ENCODE results near the gene NCAPG2.
"Not testable (repeated sequence)": the region's sequence is repeated elsewhere in the genome, so short reads cannot be mapped to it uniquely, and the experiment has no call there.

The NCAPG2 gene

GRCh38 chr7:158702196-158702595 lies 2.4 kb downstream of the NCAPG2 start:
- Histone ChIP-seq H3K4me1 (ENCODE audit: insufficient read depth, low read length) (peaks cover 31% of the 10 kb centered on the region; the same call in 1 of the 2 replicates), H3K9ac (ENCODE audit: low read depth, low read length) (peak overlapping the region; percentile 96; the same call in 1 of the 2 replicates), H3K27me3 (ENCODE audit: insufficient read depth, low read length) (no peaks in the 10 kb centered on the region), H3K36me3 (ENCODE audit: insufficient read depth, low read depth, low read length) (peaks cover 43% of the 10 kb centered on the region), H3K4me3 (ENCODE audit: low read length) (peak overlapping the region; percentile 89), H3K27ac (ENCODE audit: low read length) (peak overlapping the region; percentile 12), H3K9me3 (ENCODE audit: insufficient read depth, low read depth, low read length) (no peaks in the 10 kb centered on the region)

GRCh38 chr7:158700008-158700407 lies 4.6 kb downstream of the NCAPG2 start:
- Histone ChIP-seq H3K9ac (ENCODE audit: low read depth, low read length) (no peak overlapping the region), H3K4me1 (ENCODE audit: insufficient read depth, low read length) (peaks cover 25% of the 10 kb centered on the region; the same call in 1 of the 2 replicates), H3K27me3 (ENCODE audit: insufficient read depth, low read length) (no peaks in the 10 kb centered on the region), H3K27ac (ENCODE audit: low read length) (no peak overlapping the region), H3K36me3 (ENCODE audit: insufficient read depth, low read depth, low read length) (peaks cover 65% of the 10 kb centered on the region), H3K9me3 (ENCODE audit: insufficient read depth, low read depth, low read length) (no peaks in the 10 kb centered on the region), H3K4me3 (ENCODE audit: low read length) (no peak overlapping the region)

- peaks cover 25% of the 10 kb centered on the region; the same call in 1 of the 2 replicates for H3K4me1 ChIP-seq (ENCODE audit: insufficient read depth, low read length)
- no peak overlapping the region for H3K4me3 ChIP-seq (ENCODE audit: low read length)
- no peaks in the 10 kb centered on the region for H3K27me3 ChIP-seq (ENCODE audit: insufficient read depth, low read length)
- no peaks in the 10 kb centered on the region for H3K9me3 ChIP-seq (ENCODE audit: insufficient read depth, low read depth, low read length)
- H3K36me3 ChIP-seq (ENCODE audit: insufficient read depth, low read depth, low read length), result peaks cover 72% of the 10 kb centered on the region
- no peak overlapping the region for H3K9ac ChIP-seq (ENCODE audit: low read depth, low read length)
- H3K27ac ChIP-seq (ENCODE audit: low read length), result no peak overlapping the region
These were observed 5.3 kb downstream of the NCAPG2 start for GRCh38 chr7:158699341-158699740.

- H3K9me3 ChIP-seq (ENCODE audit: insufficient read depth, low read depth, low read length), result no peaks in the 10 kb centered on the region
- H3K9ac ChIP-seq (ENCODE audit: low read depth, low read length), result no peak overlapping the region
- peaks cover 24% of the 10 kb centered on the region; the same call in 1 of the 2 replicates for H3K4me1 ChIP-seq (ENCODE audit: insufficient read depth, low read length)
- no peak overlapping the region for H3K27ac ChIP-seq (ENCODE audit: low read length)
- peaks cover 78% of the 10 kb centered on the region for H3K36me3 ChIP-seq (ENCODE audit: insufficient read depth, low read depth, low read length)
- no peak overlapping the region for H3K4me3 ChIP-seq (ENCODE audit: low read length)
- H3K27me3 ChIP-seq (ENCODE audit: insufficient read depth, low read length), result no peaks in the 10 kb centered on the region
These were observed 5.9 kb downstream of the NCAPG2 start for GRCh38 chr7:158698657-158699195.

- not testable (repeated sequence) for H3K27ac ChIP-seq (ENCODE audit: low read length); H3K27me3 ChIP-seq (ENCODE audit: insufficient read depth, low read length); H3K9me3 ChIP-seq (ENCODE audit: insufficient read depth, low read depth, low read length); H3K4me3 ChIP-seq (ENCODE audit: low read length); H3K9ac ChIP-seq (ENCODE audit: low read depth, low read length)
- Histone ChIP-seq H3K4me1 (ENCODE audit: insufficient read depth, low read length) (peaks cover 13% of the 10 kb centered on the region; the same call in 1 of the 2 replicates), H3K36me3 (ENCODE audit: insufficient read depth, low read depth, low read length) (peaks cover 89% of the 10 kb centered on the region)
These were observed 7.0 kb downstream of the NCAPG2 start for GRCh38 chr7:158697597-158697996.

GRCh38 chr7:158695726-158696452 lies 8.7 kb downstream of the NCAPG2 start:
- Histone ChIP-seq H3K9me3 (ENCODE audit: insufficient read depth, low read depth, low read length) (no peaks in the 10 kb centered on the region), H3K9ac (ENCODE audit: low read depth, low read length) (no peak overlapping the region), H3K4me3 (ENCODE audit: low read length) (no peak overlapping the region), H3K27ac (ENCODE audit: low read length) (no peak overlapping the region), H3K4me1 (ENCODE audit: insufficient read depth, low read length) (peaks cover 1% of the 10 kb centered on the region; the same call in 1 of the 2 replicates), H3K27me3 (ENCODE audit: insufficient read depth, low read length) (no peaks in the 10 kb centered on the region), H3K36me3 (ENCODE audit: insufficient read depth, low read depth, low read length) (peaks cover 96% of the 10 kb centered on the region)

GRCh38 chr7:158695056-158695455 lies 9.5 kb downstream of the NCAPG2 start:
- no peaks in the 10 kb centered on the region for H3K4me1 ChIP-seq (ENCODE audit: insufficient read depth, low read length)
- H3K27ac ChIP-seq (ENCODE audit: low read length), result no peak overlapping the region
- H3K27me3 ChIP-seq (ENCODE audit: insufficient read depth, low read length), result no peaks in the 10 kb centered on the region
- H3K4me3 ChIP-seq (ENCODE audit: low read length), result no peak overlapping the region
- no peaks in the 10 kb centered on the region for H3K9me3 ChIP-seq (ENCODE audit: insufficient read depth, low read depth, low read length)
- peaks cover 96% of the 10 kb centered on the region for H3K36me3 ChIP-seq (ENCODE audit: insufficient read depth, low read depth, low read length)
- no peak overlapping the region for H3K9ac ChIP-seq (ENCODE audit: low read depth, low read length)

- peaks cover 96% of the 10 kb centered on the region for H3K36me3 ChIP-seq (ENCODE audit: insufficient read depth, low read depth, low read length)
- H3K27me3 ChIP-seq (ENCODE audit: insufficient read depth, low read length), result no peaks in the 10 kb centered on the region
- H3K9me3 ChIP-seq (ENCODE audit: insufficient read depth, low read depth, low read length), result no peaks in the 10 kb centered on the region
- H3K9ac ChIP-seq (ENCODE audit: low read depth, low read length), result no peak overlapping the region
- H3K27ac ChIP-seq (ENCODE audit: low read length), result no peak overlapping the region
- H3K4me3 ChIP-seq (ENCODE audit: low read length), result no peak overlapping the region
- H3K4me1 ChIP-seq (ENCODE audit: insufficient read depth, low read length), result no peaks in the 10 kb centered on the region
These were observed 10.0 kb downstream of the NCAPG2 start for GRCh38 chr7:158694650-158695049.

- H3K9me3 ChIP-seq (ENCODE audit: insufficient read depth, low read depth, low read length), result no peaks in the 10 kb centered on the region
- no peak overlapping the region for H3K27ac ChIP-seq (ENCODE audit: low read length)
- no peaks in the 10 kb centered on the region for H3K4me1 ChIP-seq (ENCODE audit: insufficient read depth, low read length)
- no peak overlapping the region for H3K9ac ChIP-seq (ENCODE audit: low read depth, low read length)
- no peak overlapping the region for H3K4me3 ChIP-seq (ENCODE audit: low read length)
- no peaks in the 10 kb centered on the region for H3K27me3 ChIP-seq (ENCODE audit: insufficient read depth, low read length)
- H3K36me3 ChIP-seq (ENCODE audit: insufficient read depth, low read depth, low read length), result peaks cover 100% of the 10 kb centered on the region
These were observed 15.1 kb downstream of the NCAPG2 start for GRCh38 chr7:158689488-158689887.

- Histone ChIP-seq H3K27ac (ENCODE audit: low read length) (no peak overlapping the region), H3K36me3 (ENCODE audit: insufficient read depth, low read depth, low read length) (peaks cover 99% of the 10 kb centered on the region), H3K27me3 (ENCODE audit: insufficient read depth, low read length) (no peaks in the 10 kb centered on the region), H3K4me3 (ENCODE audit: low read length) (no peak overlapping the region), H3K4me1 (ENCODE audit: insufficient read depth, low read length) (no peaks in the 10 kb centered on the region), H3K9ac (ENCODE audit: low read depth, low read length) (no peak overlapping the region), H3K9me3 (ENCODE audit: insufficient read depth, low read depth, low read length) (no peaks in the 10 kb centered on the region)
These were observed 17.2 kb downstream of the NCAPG2 start for GRCh38 chr7:158687406-158687805.

- Histone ChIP-seq H3K4me3 (ENCODE audit: low read length) (no peak overlapping the region), H3K9me3 (ENCODE audit: insufficient read depth, low read depth, low read length) (no peaks in the 10 kb centered on the region), H3K4me1 (ENCODE audit: insufficient read depth, low read length) (no peaks in the 10 kb centered on the region), H3K36me3 (ENCODE audit: insufficient read depth, low read depth, low read length) (peaks cover 99% of the 10 kb centered on the region), H3K9ac (ENCODE audit: low read depth, low read length) (no peak overlapping the region), H3K27ac (ENCODE audit: low read length) (no peak overlapping the region), H3K27me3 (ENCODE audit: insufficient read depth, low read length) (no peaks in the 10 kb centered on the region)
These were observed 18.9 kb downstream of the NCAPG2 start for GRCh38 chr7:158685693-158686092.

- Histone ChIP-seq H3K27me3 (ENCODE audit: insufficient read depth, low read length) (no peaks in the 10 kb centered on the region), H3K4me1 (ENCODE audit: insufficient read depth, low read length) (no peaks in the 10 kb centered on the region), H3K4me3 (ENCODE audit: low read length) (no peak overlapping the region), H3K36me3 (ENCODE audit: insufficient read depth, low read depth, low read length) (peaks cover 99% of the 10 kb centered on the region), H3K27ac (ENCODE audit: low read length) (no peak overlapping the region), H3K9me3 (ENCODE audit: insufficient read depth, low read depth, low read length) (no peaks in the 10 kb centered on the region), H3K9ac (ENCODE audit: low read depth, low read length) (no peak overlapping the region)
These were observed 20.3 kb downstream of the NCAPG2 start for GRCh38 chr7:158684329-158684728.

Data from iPS-20b (cell line).